ENCODE results near the gene AKAP8.
A peak's percentile ranks its signal among the peaks of the same experiment; 100 is the strongest.
"Not testable (repeated sequence)": the region's sequence is repeated elsewhere in the genome, so short reads cannot be mapped to it uniquely, and the experiment has no call there.

The AKAP8 gene

GRCh38 chr19:15379083-15379998, at the start of gene AKAP8:
Gene AKAP8 (minus strand): TSS chr19:15379787. CDS start chr19:15379731, 56 bp downstream.
- peak; percentile 97 for DNase-seq (ENCODE audit: low read depth)

- DNase-seq (ENCODE audit: low read depth), result no peak
These were observed 48.4 kb upstream of the AKAP8 start for GRCh38 chr19:15427991-15428471.

- no peak for DNase-seq (ENCODE audit: low read depth)
These were observed 47.7 kb upstream of the AKAP8 start for GRCh38 chr19:15427350-15427700.

DNA sequence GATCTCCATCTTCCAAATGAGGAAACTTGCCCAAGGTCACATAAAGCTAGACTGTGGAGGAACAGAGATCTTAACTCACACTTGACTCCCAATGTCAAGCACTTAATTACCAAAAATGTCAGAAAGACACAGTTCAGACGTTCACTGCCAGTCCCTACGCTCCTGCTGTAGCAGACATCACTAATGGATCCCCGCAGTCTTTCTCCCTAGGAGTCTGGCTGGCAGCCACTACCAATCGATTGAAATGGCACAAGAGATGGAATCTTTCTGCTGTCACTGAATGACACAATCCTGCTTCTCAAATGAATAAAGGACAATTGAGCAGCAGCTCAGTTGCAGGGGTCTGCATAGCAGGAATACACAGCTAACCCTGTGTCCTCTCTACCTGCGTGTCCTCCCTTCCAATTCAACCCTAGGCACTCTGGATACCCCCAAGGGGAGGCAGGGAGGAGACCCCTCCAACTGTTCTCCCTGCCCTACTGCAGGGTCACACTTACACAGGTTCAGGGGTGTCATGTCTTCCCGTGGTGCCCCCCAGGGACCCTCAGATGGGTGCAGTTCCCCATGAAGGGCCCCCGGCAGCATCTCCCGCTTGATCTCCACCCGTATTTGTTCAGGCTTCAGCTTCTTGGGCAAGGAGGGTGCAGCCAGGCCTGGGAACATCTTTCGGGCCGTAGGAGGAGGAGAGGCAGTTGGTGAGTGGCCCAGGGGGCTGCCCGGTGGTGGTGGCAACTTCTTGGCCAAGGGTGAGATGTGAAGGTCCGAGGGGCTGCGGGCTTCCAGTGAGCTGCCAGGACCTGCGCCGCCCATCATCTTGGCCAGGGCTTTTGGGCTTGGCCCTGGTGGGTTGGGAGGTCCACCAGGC, 47.1 kb upstream of the AKAP8 start:
- no peak for DNase-seq (ENCODE audit: low read depth)

DNA sequence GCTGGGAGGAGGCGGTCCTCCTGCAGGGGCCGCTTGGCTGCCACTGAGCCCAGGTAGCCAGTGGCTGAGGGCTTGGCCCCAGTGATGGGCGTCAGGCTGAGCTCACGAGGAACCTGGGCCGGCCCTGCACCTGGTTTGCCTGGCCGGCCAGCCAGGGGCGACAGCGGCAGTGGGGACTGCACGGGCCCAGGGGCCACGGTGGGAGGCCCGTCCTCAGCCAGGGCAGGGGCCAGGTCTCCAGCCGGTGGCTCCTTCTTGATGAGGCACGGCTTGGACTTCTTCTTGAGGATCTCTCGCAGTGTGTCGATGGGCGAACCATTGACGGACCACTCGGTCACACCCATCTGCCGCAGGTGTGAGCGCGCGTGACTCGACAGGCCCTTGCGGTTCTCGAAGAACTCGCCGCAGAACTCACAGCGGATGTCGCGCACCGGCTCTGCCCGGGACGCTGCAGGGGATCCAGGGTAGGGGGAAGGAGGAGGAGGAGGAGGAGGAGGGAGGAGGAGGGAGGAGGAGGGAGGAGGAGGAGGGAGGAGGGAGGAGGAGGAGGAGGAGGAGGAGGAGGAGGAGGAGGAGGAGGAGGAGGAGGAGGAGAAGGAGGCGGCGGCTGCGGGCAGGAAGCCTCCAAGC, 45.8 kb upstream of the AKAP8 start:
- no peak for DNase-seq (ENCODE audit: low read depth)

- DNase-seq (ENCODE audit: low read depth), result no peak
These were observed 45.2 kb upstream of the AKAP8 start for GRCh38 chr19:15424692-15425272.

GRCh38 chr19:15424121-15424520, 44.5 kb upstream of the AKAP8 start:
- DNase-seq (ENCODE audit: low read depth), result no peak

DNA sequence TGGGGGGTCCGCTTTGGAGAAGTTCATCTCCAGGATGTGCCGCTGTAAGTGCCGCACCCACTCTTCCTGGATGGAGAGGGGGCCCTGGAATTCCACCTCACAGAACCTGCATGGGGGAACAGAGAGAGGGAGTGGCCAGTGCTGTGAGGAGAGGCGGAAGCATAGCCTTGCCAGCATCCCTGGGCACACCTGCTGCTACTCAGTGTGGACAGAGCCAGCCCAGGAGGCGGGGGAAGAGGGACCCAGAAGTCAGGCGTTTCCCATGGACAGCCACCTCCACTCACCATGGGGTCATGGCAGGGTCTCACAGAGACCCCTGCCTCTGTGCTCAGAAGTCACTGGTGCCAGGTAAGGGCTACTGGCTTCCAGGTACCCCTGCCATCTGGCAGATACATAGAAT, 43.5 kb upstream of the AKAP8 start:
- DNase-seq (ENCODE audit: low read depth), result no peak

- no peak for DNase-seq (ENCODE audit: low read depth)
These were observed 42.9 kb upstream of the AKAP8 start for GRCh38 chr19:15422296-15423075.

- DNase-seq (ENCODE audit: low read depth), result no peak
These were observed 42.2 kb upstream of the AKAP8 start for GRCh38 chr19:15421721-15422260.

GRCh38 chr19:15421136-15421695, 41.6 kb upstream of the AKAP8 start:
- no peak for DNase-seq (ENCODE audit: low read depth)

DNA sequence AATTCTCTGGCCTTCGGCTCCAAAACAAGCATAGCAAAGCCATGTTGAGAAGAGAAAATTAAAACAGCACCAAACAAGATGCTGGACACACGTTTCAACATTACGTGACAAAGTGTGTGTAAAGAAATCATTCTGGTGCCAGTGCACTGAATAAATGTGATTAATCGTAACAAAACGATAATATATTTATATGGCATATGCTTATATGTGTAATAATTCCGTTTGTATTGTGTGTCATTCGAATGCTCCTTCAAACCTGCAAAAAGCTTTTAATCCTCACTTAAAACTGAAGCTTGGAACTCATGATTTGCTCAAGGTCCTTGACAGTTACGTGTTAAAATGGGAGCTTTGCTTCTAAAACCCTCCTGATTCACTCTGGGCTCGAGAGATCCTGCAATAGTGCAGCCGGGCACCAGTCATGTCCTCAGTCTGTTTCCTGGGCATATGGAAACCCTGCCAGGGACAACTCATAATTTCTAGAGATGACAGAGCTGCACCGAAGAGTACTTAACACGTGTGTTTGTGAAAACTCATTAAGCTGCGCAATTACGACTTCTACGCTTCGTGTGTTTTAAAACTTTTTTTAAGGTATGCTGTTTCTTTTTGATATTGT, 39.9 kb upstream of the AKAP8 start:
- no peak for DNase-seq (ENCODE audit: low read depth)

DNA sequence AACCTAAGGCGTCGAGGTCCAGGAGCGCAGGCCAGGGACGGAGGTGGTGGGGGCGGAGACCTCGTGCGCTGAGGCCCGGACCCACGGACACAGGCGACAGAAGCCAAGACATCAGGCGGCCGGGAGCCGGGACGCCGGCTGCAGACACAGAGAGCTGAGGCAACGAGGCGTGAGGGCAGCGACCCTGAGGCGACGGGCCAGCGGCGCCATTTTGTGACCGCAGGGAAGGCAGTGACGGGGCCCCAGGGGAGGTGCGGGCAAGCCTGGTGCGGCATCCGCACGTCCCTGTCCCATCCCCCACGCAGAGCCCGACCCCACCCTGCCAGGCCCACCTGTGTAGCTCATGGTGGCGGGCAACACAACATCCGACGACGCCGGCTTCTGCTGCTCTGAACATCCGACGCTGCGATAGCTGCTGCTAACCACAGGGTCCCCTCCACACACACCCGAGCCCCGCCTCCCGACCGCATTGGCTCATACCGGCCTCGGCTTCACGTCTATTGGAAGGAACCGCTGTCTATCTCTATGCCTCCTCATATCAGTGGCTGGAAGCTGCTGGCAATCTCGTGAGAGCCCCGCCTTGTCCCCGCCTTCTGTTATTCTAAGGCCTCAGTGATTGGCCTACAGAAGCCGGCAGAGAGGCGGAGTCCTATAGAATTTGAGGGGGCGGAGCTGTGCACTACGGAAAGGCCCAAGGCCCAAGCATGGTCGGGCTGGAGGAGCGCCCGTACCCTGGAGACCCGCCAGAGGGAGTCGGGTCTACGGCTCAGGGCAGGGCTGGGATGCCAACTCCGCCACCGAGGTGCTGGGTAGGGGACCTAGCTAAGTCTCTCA, 39.2 kb upstream of the AKAP8 start, which contains the start of gene AKAP8L:
AKAP8L (minus strand) TSS at position 410 of the 834 bp plus-strand sequence; CDS start at position 345, 65 bp downstream.
- peak; percentile 97 for DNase-seq (ENCODE audit: low read depth)

DNA sequence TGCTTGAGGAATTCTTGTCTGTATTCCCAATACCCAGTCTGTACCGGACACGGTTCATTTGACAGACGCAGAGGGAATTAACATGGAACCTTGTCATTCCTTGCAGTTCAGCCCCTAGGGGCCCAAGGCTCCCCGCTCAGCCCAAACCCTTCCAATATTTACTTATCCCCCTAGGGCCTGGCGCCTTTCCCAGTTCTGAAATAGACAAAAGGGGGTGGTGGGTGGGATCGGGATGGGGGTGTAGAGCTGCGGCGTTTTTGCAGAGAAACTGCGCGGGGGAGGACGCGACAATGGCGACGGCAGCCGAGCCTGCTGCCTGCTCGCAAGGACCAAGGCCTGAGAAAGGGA, 38.6 kb upstream of the AKAP8 start:
- DNase-seq (ENCODE audit: low read depth), result no peak

DNA sequence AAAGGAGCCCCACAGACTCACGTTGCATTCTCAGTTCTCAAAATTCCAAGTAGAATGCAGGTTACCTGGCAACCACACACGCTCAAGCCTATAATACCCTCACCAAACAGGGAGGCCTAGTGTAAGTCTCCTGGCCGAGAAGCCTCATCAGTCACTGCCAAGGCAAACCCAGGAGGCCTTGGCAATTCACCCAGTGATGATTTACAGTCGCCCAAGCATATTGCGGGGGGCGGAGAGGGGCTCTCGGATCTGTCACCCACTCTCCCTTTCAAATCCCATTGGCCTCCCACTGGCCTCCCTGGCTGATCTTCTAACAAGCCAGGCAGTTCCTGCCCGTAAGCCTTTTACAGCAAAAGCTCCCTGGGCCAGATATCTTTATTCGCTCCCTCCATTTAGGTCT, 38.1 kb upstream of the AKAP8 start:
- no peak for DNase-seq (ENCODE audit: low read depth)

- no peak for DNase-seq (ENCODE audit: low read depth)
These were observed 33.2 kb upstream of the AKAP8 start for GRCh38 chr19:15412832-15413231.

DNA sequence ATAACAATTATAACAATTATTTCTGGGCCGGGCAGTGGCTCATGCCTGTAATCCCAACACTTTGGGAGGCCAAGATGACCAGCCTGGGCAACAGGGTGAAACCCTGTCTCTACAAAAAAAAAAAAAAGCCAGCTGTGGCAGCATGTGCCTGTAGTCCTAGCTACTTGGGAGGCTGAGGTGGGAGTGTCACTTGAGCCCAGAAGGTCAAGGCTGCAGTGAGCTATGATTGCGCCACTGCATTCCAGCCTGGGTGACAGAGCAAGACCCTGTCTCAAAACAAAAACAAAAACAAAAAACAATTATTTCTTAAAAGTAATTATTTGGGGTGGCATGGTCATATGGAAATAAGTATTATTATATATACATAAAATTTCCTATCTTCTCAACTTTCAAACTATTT, 31.8 kb upstream of the AKAP8 start:
- not testable (repeated sequence) for DNase-seq (ENCODE audit: low read depth)

GRCh38 chr19:15404780-15405211, 25.2 kb upstream of the AKAP8 start:
- no peak for DNase-seq (ENCODE audit: low read depth)

Data from activated gamma-delta T cell treated with anti-CD3 and anti-CD28 coated beads, Interleukin-2, amount 50 U/mL, for 16 hours (primary cell).